ENCODE results near the gene RIMS4.

- TF ChIP-seq CTCF (IDR thresholded peaks at IDR 0.05) (peak; percentile 66), EZH2 (IDR thresholded peaks at IDR 0.05; ENCODE audit: borderline replicate concordance, insufficient read depth, low read depth, low read length, poor library complexity, severe bottlenecking) (no peak)
Observed at GRCh38 chr20:44747166-44748004, 63.0 kb downstream of the RIMS4 start.

Measured in B cell (primary cell).